ENCODE measurements around the gene CEMIP.

DNA sequence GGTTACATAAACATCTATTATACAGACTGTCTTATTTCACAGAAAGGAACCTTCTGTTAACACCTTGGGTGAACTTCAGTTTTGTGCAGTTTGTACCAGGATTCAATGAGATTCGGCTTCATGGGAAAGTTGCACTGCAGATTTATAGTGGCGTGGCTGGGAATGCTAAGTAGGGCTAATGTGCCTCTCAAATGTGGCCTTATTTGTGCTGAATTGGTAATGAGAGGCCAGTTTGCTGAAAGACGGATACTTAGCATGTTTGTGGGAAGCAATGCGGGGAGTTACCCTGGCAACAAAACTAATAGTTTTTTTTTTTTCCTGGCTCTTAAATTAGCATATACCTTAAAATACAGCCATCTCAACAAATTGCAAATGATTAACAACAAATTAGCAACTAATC, 28.6 kb upstream of the CEMIP start:
- TF ChIP-seq CTCF (IDR thresholded peaks at IDR 0.05) (no peak), POLR2A (IDR thresholded peaks at IDR 0.05) (no peak)
